ENCODE data around the gene USP44.

USP44 gene

DNA sequence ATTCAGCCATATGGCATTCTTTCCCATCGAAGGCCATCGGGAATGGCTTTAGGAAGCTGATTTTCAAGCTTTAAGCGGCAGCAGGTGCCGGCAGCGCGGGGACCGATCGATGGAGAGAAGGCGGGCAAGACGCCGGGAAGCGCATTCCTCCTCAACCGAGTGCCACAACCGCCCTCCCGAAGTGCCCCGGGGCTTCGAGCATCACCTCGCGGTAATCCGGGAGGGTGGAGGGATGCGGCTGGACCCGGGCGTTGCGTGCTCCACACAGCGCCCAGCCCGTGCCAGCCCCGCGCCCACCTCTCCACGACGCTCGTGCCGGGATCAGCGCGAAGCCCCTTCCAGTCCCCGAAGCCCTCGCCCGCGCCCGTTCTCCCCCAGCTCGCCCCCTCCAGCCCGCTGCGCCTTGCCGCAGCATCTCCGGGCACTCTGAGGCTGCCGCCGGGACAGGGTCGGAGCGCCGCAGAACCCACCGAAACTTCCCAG is 3.2 kb downstream of the USP44 start:
- no peak for DNase-seq

GRCh38 chr12:95547522-95548055 is 3.7 kb downstream of the USP44 start:
- no peak for DNase-seq

- DNase-seq, result no peak
Observed at GRCh38 chr12:95546491-95546813, 4.8 kb downstream of the USP44 start.

DNA sequence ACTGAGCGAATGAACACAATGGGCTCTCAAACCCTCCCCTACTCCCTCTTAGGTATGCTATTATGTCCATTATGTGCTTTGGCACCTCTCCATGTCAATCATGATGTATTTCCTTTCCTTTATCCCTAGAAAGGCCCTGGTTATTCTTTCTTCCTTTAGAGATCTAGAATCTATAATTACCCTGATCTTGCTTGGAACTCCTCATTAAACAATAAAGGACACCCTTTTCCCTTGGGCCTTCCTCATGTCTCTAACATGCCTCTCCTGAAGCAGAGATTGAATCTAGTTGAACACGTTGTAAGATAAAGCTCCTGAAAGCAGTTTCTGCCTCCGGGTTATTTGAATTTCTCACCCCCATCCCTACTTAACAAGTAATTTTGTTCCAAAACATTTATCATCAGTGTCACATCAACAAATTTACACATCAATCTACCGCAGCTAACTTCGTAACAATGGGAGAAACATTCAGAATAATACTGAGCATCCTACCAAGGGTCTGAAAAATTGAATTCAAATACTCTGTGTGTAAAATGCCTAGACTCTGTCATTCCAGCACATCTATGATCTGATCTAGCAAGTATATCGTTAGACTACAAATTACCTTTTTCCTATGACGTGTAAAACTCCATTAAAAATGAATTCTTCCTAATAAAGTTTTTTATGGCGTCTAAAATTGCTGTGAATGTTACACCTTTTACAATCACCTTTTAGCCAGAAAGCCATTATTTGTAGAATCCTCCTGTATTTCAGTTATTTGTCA is 5.4 kb downstream of the USP44 start:
- DNase-seq, result peak; percentile 90

GRCh38 chr12:95545303-95545702 is 6.0 kb downstream of the USP44 start:
- no peak for DNase-seq

DNA sequence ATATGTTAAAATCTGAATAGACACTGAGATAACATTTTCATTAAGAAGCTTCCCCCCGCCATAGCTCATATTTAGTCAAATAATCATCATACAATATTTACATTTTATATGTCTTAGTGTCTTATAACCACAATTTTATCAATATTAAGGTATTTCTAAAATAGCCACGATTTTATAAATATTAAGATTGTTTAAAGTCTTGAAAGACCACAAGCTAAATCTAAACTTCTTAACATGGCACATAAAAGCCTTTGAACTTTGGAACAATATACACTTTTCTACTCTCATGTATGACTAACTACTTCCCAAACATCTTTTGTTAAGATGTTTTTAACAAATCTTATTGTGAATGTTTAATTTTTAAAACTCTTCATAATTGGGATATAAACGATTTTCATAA is 6.5 kb downstream of the USP44 start:
- no peak for DNase-seq

- DNase-seq, result no peak
Observed at GRCh38 chr12:95543305-95543704, 8.0 kb downstream of the USP44 start.

- DNase-seq, result no peak
Observed at GRCh38 chr12:95541436-95541835, 9.8 kb downstream of the USP44 start.

DNA sequence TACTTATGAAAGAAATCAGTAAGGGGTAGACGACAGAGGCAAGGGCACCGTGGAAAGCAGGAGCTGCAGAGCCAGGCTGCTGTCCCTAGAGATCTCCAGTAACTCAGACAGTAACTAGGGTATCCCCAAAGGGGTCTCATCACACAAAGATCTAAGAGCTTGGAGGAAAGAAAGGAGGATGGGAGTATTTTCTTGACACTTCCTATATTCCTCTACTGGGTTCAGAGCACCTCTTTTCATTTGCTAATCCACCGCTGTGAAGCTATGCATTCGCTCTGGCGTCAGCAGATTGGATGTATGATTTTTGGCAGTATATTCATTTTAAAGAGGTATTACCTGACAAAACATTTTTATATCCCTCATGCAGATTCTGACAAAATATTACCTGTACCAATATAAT is 12.6 kb downstream of the USP44 start:
- no peak for DNase-seq

GRCh38 chr12:95538006-95538405 is 13.3 kb downstream of the USP44 start:
- no peak for DNase-seq

DNA sequence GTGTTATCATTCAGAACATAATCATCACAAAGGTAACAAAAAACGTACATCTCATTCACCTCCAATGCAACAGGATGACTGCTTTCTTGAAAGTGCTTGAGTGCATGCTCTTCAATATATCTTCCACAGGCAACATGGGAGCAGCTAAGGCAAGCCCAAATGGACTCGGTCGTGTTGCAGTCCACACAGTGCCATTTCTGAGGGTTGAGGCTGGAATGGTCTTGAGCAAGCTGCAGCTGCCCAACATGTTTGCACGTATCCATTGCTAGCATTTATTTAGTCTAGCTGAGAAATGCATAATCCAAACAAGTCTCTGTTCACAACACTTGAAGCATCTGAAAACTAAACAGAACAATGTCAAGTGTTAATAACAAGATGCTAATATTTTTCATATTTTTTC is 17.3 kb downstream of the USP44 start:
- no peak for DNase-seq

DNA sequence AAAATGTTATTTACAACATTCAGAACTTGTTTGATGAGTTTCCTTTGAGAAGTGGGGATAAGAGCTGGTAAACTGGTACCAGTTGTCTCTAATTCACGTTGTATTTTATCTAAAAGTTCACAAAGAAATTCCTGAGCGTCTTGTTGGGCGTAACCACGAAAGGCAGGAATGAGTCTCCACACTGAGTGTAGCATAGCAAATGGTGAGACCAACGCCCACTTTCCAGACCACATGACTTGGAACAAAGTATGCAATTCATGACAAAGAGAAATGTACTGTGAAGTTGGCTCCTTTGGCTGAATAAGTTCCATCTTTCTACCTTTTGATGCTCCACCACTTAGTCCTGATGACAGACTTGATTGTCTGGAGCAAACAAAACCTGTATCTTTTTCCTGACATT is 18.4 kb downstream of the USP44 start:
- DNase-seq, result no peak

- DNase-seq, result no peak
Observed at GRCh38 chr12:95529693-95530225, 21.5 kb downstream of the USP44 start.

DNA sequence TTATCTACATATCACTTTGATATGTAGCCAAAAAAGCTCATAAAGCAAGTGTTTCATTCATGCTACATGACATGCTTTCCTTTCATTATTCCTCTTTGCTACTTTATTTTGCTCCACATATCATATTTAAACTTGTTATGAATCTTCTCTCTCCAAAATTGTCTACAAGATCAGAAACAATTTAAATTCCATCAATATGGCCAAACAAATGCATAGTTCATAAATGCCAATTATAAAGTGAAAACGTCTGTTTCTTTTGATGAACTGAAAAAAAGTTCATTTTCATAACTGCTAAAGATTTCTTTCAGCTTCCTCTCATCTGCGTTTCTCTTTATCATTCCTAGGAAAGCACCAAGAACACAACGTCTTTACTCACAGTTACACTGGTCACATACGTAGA is 22.8 kb downstream of the USP44 start:
- no peak for DNase-seq

DNA sequence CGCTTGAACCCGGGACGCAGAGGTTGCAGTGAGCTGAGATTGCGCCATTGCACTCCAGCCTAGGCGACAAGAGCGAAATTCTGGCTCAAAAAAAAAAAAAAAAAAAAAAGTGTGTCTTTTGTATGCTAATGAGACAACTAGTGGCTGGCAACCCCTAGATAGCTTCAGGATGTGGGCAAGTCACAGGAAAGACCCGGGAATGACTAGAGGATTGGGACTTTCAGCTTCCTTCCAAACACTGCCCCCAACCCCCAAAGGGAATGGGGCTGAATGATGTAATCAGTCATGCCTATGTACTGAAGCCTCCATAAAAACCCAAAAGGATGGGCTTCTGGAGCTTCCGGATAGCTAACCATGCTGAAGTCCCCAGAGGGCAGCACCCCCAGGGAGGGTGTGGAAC is 28.6 kb downstream of the USP44 start:
- DNase-seq, result no peak

DNA sequence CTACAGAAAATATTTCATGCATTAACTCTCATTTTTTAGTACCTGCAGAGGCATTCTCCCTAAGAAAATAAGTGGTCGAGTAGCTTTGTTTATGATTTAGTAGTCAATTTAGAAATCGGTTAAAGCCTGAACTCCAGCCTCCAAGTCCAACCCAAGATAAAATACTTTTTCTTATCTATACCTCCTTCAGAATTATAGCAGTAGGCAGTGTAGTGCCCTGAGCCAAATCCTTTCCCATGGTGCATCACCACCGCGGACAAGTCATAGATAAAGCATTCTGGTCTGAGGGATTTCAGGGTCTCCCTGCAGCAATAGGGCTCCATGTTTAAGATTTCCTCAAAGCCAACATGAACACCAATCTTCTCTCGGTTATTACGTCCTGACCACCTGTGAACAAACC is 30.5 kb downstream of the USP44 start:
- DNase-seq, result no peak

DNA sequence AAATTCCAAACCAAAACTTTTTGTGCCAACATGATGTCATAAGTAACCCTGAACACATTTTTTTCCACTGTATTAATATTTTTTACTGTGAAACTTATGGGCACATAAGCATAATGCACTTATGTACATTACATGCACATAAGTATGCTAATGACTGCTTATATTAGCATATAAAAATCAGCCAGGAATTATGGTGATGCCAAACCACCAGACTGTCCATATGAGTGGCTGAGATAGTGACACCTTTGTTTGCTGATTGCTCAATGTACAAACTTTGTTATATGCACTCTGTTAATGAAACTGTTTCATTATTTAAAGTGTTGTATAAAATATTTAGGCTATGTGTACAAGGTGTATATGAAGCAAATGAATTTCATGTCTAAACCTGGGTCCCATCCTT is 32.3 kb downstream of the USP44 start:
- DNase-seq, result no peak

DNA sequence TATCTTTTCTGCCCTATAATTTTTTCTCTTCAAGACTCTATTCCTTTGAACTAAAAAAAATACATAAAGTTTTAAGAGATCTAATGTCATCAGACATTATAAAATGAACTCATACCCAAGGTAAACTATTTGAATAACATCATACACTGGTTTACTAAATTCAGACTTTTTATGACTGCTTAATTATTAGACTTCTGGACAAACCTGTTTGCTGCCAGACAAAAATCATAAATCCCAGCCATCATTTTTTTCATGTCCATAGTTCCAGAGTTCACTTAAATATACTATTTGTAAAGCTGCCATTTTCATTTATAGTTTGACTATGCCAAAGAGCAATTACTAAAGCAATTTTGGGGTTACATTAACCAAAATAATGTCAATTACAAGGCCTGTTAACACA is 34.0 kb downstream of the USP44 start:
- DNase-seq, result no peak

DNA sequence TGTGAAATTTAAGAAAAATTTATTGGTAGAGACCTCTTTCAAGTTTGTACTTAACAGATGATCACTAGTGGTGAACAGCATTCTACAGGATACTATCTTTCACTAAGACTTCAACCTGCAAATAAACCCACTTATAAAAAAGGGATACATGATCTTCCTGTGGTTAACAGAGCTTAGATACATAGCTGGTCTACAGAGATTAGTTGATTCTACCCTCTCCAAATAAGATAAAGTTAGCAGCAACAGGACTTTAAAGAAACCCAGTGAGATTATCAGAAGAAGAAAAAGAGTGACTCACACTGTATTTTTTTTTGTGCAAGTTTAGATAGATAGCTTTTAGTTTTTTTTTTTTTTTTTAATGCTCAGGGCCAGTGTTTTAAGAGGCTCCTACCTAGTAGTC is 34.5 kb downstream of the USP44 start:
- DNase-seq, result no peak

DNA sequence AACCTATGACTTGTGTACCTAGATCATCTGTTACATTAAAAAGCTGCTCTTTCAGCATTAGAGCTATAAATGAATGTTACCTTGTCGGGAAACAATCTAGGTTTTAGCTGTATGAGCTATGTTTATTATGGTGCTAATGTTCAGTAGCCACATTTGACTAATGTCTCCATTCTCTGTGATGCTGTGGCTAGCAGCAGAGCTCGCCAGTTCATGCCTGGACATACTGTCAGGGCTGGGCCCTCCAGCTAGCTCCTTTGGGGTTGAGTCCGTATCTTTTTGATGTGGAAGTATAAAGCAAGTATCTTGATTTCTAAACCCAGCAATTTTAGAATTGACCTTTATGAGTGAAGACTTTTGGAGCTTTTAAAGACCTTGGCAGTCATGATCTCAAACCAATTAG is 36.1 kb downstream of the USP44 start:
- no peak for DNase-seq

DNA sequence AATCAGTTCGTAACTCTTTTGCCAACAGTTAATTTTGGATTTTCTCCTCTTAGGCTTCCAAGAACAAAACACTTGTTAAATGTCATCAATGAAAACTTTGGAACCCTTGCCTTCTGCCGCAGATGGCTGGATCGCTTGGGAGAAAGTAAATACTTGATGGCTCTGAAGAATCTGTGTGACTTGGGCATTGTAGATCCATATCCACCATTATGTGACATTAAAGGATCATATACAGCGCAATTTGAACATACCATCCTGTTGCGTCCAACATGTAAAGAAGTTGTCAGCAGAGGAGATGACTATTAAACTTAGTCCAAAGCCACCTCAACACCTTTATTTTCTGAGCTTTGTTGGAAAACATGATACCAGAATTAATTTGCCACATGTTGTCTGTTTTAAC is 37.7 kb downstream of the USP44 start:
- DNase-seq, result no peak

DNA sequence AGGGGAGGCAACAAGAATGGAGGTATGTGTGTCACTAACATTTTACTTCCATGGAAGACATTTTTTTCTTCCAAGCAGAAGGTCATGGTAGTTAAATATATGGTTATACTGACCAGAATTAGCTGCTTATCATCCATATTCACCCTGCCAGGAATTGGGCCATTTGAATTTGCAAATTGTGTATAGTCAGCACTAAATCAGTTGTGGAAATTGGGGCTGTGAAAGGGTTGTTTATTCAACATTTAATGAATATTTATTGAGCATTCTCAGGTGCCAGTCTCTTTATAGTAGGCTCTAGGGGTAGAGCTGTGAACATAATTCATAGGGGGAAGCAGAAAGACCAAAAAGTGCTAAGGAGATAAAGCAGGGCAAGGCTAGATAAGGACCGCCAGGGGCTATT is 39.3 kb downstream of the USP44 start:
- DNase-seq, result no peak

GRCh38 chr12:95509300-95509699 is 42.0 kb downstream of the USP44 start:
- DNase-seq, result no peak

- DNase-seq, result no peak
Observed at GRCh38 chr12:95506707-95507523, 44.4 kb downstream of the USP44 start.

Data from NCI-H1417 treated with DMSO at 0.1 percent for 48 hours (cell line).